ENCODE measurements around the gene VPS54.

The VPS54 gene

DNA sequence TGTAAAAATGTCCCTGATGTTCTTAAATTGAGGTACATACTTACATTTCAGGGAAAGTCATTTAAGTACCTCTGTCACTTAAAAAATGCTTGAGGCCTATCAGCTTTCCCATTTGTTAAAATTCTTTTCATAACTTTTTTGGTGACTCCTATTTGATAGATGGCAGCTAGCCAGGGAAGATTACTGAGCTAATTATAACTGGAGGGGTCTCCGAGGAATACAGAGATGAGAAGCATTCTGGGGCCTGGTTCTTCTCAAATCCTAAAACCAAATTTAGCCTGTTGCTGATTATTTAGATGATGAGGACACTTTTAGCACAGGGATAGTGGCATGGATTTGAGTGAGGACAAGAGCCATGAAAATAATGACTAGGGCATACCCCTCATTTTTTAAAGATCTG, 172.7 kb downstream of the VPS54 start:
- no peak overlapping the region for H3K27ac ChIP-seq (ENCODE audit: insufficient read depth, low read depth, low read length, poor library complexity, severe bottlenecking)
- WGBS, 2 experiments, result 44 to 62% methylated on average over 1 of the region's 1 CpG

DNA sequence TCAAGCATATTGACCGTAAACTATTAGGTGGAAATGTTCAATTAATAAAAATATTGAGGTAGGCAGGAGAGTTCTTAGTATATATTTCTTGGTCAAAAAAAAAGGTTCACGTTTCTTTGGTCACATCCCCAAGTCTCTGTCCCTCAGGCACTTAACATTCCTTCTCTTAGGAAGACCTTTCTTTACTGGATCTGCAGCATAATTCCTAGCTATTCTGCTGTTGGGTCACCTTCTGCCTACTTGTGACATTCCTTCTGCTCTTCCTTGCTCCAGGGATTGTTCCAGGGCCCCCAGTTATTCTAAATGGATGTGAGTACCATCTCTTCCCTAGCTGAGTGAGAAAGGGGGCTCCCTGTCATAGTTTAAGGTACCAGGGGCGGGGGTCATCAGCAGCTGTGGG, 173.4 kb downstream of the VPS54 start:
- H3K36me3 ChIP-seq (ENCODE audit: control insufficient read depth, insufficient read depth, low read length), result no peaks in the 10 kb centered on the region
- H3K27ac ChIP-seq (ENCODE audit: insufficient read depth, low read depth, low read length, poor library complexity, severe bottlenecking), result no peak overlapping the region
- peaks cover 36% of the 10 kb centered on the region for H3K4me1 ChIP-seq (ENCODE audit: control insufficient read depth, insufficient read depth, low read length)
- H3K4me3 ChIP-seq (ENCODE audit: insufficient read depth, low read depth, low read length), result no peak overlapping the region
- WGBS, 2 experiments, result 69 to 75% methylated on average over 3 of the region's 3 CpGs
- H3K27me3 ChIP-seq (ENCODE audit: control insufficient read depth, insufficient read depth, low read length, poor library complexity, severe bottlenecking), result no peaks in the 10 kb centered on the region
- no peaks in the 10 kb centered on the region for H3K9me3 ChIP-seq (ENCODE audit: control insufficient read depth, low read length)

More for the DNA sequence above, 172.7 kb downstream of the VPS54 start:
- Histone ChIP-seq H3K36me3 (ENCODE audit: control insufficient read depth, insufficient read depth, low read length) (no peaks in the 10 kb centered on the region), H3K27me3 (ENCODE audit: control insufficient read depth, insufficient read depth, low read length, poor library complexity, severe bottlenecking) (no peaks in the 10 kb centered on the region), H3K9me3 (ENCODE audit: control insufficient read depth, low read length) (no peaks in the 10 kb centered on the region), H3K4me3 (ENCODE audit: insufficient read depth, low read depth, low read length) (no peak overlapping the region), H3K4me1 (ENCODE audit: control insufficient read depth, insufficient read depth, low read length) (peaks cover 36% of the 10 kb centered on the region)

DNA sequence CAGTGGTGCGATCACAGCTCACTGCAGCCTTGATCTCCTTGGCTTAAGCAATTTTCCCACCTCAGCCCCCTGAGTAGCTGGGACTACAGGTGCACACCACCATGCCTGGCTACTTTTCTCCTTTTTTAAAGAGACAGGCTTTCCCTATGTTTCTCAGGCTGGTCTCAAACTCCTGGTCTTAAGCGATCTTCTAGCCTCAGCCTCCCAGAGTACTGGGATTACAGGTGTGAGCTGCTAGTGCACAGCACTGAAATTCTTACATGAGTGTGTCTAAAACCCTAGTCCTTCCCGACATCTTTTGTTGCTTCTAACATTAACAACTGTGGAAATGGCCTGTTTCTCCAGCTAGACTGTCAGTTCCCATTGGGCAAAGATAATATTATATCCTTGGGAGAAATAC, 174.6 kb downstream of the VPS54 start:
- WGBS, 2 experiments, result 33 to 41% methylated on average over 3 of the region's 3 CpGs
- H3K4me3 ChIP-seq (ENCODE audit: insufficient read depth, low read depth, low read length), result no peak overlapping the region
- H3K36me3 ChIP-seq (ENCODE audit: control insufficient read depth, insufficient read depth, low read length), result no peaks in the 10 kb centered on the region
- no peaks in the 10 kb centered on the region for H3K9me3 ChIP-seq (ENCODE audit: control insufficient read depth, low read length)
- no peaks in the 10 kb centered on the region for H3K27me3 ChIP-seq (ENCODE audit: control insufficient read depth, insufficient read depth, low read length, poor library complexity, severe bottlenecking)
- H3K4me1 ChIP-seq (ENCODE audit: control insufficient read depth, insufficient read depth, low read length), result peaks cover 31% of the 10 kb centered on the region
- H3K27ac ChIP-seq (ENCODE audit: insufficient read depth, low read depth, low read length, poor library complexity, severe bottlenecking), result no peak overlapping the region

DNA sequence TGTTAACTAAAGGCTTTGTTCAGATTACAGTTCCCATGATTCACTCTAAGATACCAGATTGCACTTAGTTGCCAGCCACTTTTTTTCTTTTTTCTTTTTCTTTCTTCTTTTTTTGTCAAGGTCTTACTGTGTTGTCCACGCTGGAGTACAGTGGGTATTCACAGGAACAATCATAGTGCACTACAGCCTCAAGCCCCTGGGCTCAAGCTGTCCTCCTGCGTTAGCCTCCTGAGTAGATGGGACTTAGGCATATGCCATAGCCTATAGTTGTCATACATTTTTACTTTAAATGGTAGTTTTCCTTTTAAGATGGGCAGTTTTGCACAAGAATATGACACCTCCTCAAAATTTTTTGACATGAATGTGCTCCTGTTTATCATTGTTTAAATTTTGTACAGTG, 175.4 kb downstream of the VPS54 start:
- WGBS, 2 experiments, result 20 to 45% methylated on average over 2 of the region's 2 CpGs
- no peaks in the 10 kb centered on the region for H3K9me3 ChIP-seq (ENCODE audit: control insufficient read depth, low read length)
- no peaks in the 10 kb centered on the region for H3K27me3 ChIP-seq (ENCODE audit: control insufficient read depth, insufficient read depth, low read length, poor library complexity, severe bottlenecking)
- no peaks in the 10 kb centered on the region for H3K36me3 ChIP-seq (ENCODE audit: control insufficient read depth, insufficient read depth, low read length)
- H3K4me1 ChIP-seq (ENCODE audit: control insufficient read depth, insufficient read depth, low read length), result peaks cover 22% of the 10 kb centered on the region
- no peak overlapping the region for H3K27ac ChIP-seq (ENCODE audit: insufficient read depth, low read depth, low read length, poor library complexity, severe bottlenecking)
- peak overlapping the region; percentile 72 for H3K4me3 ChIP-seq (ENCODE audit: insufficient read depth, low read depth, low read length)

DNA sequence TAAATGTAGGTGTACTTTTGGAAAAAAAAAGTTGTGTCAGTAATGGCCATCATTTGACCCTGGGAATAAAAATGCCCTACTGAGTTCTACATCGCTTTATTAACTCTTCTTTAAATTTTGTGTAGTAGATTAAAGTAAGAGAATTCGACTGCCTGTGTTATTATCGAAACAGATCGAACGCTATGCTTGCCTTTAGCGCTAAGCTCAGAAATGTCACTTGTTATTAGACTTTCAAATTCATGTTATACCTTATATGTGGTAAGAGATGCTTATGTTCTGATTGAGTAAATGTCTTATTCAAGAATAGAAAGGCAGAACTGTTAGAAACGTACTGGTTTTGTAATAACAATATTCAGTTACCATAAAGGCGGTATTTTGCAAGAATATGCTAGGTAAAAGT, 176.1 kb downstream of the VPS54 start:
- Histone ChIP-seq H3K9me3 (ENCODE audit: control insufficient read depth, low read length) (no peaks in the 10 kb centered on the region), H3K4me3 (ENCODE audit: insufficient read depth, low read depth, low read length) (peak overlapping the region; percentile 72), H3K4me1 (ENCODE audit: control insufficient read depth, insufficient read depth, low read length) (peaks cover 20% of the 10 kb centered on the region), H3K27me3 (ENCODE audit: control insufficient read depth, insufficient read depth, low read length, poor library complexity, severe bottlenecking) (no peaks in the 10 kb centered on the region), H3K36me3 (ENCODE audit: control insufficient read depth, insufficient read depth, low read length) (no peaks in the 10 kb centered on the region), H3K27ac (ENCODE audit: insufficient read depth, low read depth, low read length, poor library complexity, severe bottlenecking) (no peak overlapping the region)
- WGBS, 2 experiments, result 9 to 14% methylated on average over 7 to 8 of the region's 8 CpGs

DNA sequence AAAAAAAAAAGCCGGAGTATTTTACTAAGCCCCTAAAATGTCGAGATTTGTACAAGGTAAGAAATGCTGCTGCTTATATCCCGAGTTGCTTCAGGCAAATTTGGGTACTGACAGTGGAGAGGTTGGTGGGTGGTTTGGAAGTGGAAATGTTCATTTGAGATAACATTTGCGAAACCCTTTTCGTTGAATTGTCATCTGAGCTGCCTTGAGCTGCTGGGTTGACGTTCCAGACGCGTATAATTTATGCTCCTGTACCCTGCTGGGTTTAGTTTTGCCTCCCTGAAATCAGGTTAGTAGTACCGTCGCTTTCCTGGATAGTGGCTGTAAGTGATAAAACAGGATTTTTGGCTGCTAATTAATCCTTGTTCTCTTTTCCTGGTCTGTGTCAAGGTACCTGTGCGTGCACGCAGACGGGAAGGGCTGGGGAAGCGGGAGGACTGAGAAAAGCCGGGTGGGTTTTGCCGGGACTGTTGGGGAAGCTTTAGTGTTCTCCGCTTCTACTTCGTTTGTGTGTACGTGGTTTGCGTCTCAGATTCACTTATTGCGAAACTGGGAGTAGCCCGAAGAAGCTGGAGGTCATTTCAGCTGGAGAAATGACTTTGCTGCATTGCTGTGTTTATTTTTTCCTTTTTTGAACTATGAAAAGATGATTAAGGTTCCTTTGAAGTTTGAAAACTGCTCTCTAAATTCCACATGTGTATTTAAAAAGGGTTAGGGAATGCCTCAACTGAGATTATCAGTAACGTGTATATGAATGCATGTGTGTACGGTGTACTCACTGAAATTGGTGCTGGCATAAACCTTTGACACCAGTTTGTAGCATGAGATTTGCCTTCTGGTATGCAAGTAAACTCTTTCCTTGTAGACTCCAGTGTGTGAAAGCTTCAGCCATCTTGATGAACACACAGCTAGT, 176.8 kb downstream of the VPS54 start:
- 1% methylated on average over 24 of the region's 24 CpGs for WGBS, 2 experiments
- peak overlapping the region; percentile 95 for H3K27ac ChIP-seq (ENCODE audit: insufficient read depth, low read depth, low read length, poor library complexity, severe bottlenecking)

More for the DNA sequence above, 176.8 kb downstream of the VPS54 start:
- H3K4me1 ChIP-seq (ENCODE audit: control insufficient read depth, insufficient read depth, low read length), result peaks cover 20% of the 10 kb centered on the region
- H3K36me3 ChIP-seq (ENCODE audit: control insufficient read depth, insufficient read depth, low read length), result no peaks in the 10 kb centered on the region
- peak overlapping the region; percentile 72 for H3K4me3 ChIP-seq (ENCODE audit: insufficient read depth, low read depth, low read length)
- no peaks in the 10 kb centered on the region for H3K27me3 ChIP-seq (ENCODE audit: control insufficient read depth, insufficient read depth, low read length, poor library complexity, severe bottlenecking)
- no peaks in the 10 kb centered on the region for H3K9me3 ChIP-seq (ENCODE audit: control insufficient read depth, low read length)
